ENCODE data around the gene FGL2. TPM values are rescaled to one million over a fixed set of nuclear protein-coding genes. Genes with fewer than 3 reads are reported as not detected.
A peak's percentile ranks its signal among the peaks of the same experiment; 100 is the strongest.
"Not testable (repeated sequence)": the region's sequence is repeated elsewhere in the genome, so short reads cannot be mapped to it uniquely, and the experiment has no call there.

Gene FGL2
- polyA plus RNA-seq, 10 donors, result 12.6 to 52.2 (median 30.7) TPM

DNA sequence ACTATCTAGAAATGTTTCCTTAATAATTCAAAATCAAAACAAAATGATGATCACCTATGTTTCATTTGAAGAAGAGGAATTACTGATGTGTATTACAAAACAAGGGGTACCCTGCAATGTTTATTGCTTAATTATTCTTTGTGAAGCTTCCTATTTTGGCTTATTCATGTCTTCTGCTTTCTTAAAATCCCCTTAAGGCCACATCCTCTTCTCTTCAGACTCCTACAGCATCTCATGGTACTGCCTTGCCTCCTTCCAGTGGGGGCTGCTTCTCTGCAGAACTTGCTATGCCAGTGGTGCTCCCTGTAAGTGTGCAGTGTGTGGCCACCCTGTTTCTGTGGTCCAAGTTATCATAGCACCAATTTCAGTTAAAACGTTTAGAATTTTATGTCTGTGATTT lies 42.2 kb downstream of the FGL2 start:
- no peak for DNase-seq

GRCh38 chr7:77157034-77157433 lies 42.6 kb downstream of the FGL2 start:
- DNase-seq, result not testable (repeated sequence)

DNA sequence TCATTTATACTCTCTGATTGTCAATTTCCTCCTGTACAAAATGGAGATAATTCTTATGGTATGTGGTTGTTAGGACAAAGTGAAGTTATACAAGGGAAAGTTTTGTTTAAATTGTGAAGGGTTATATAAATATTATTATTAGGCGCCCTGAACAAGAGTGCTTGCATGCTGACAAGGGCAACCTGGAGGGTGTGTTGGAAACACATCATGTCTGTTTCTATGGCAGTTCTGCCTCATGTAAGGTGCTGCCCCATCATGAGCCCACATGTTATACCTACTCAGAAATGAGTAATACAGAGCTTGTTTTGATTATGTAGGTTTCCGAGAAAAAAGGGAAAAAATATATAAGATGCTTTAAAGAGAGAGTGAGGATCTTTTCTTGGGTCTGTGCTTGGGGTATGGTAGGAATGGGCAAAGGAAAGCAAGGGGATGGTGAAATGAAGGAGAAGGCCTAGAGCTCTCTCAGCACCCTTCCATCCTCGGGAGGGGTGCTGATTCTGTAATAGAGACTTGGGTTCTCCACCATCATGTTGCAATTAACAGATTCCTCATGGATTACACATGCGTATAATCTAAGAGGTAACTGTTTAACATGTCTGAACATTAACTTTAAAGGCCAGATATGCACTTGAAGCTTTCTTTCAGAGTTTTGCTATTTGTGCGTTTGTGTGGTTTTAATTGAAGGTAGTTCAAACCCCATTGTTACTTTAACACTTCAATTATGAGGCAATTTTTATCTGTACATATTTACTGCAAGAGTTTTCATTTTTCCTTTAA lies 43.8 kb downstream of the FGL2 start:
- not testable (repeated sequence) for DNase-seq

- peak in 1 of 3 donors; percentile 25 for DNase-seq
These were observed 44.6 kb downstream of the FGL2 start for GRCh38 chr7:77154917-77155464.

DNA sequence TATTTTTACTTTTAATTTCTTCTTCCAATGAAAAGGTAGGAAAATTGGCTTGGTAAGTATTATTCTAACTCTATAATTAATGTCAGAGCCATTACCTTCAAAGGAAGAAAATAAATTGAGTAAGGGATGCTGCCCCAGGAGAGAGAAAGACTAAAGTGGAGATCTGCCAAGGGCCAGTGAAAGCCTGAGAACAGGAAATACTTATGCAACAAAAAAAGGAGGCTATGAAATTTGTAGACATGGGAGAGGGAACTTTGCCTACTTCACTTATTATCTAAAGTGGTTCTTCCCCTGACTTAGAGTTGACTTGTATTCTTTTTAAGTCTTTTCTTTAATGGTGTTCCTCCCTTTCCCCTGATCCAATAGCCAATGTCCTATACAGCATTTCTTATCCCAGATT lies 47.4 kb downstream of the FGL2 start:
- peak in 2 of 3 donors; percentile 8 to 11 for DNase-seq

Other genes starting within 250 kb of the FGL2 start
- gene SPDYE17, start 167.5 kb downstream of the FGL2 start, polyA plus RNA-seq (ENCODE audit: insufficient read length in 10 of 10), result not detected
- under 1 TPM in 8 of 10 donors, not detected in 2; 0.20 to 0.52 (median 0.34) TPM for gene SPDYE18, start 137.3 kb downstream of the FGL2 start, polyA plus RNA-seq (ENCODE audit: insufficient read length in 10 of 10)
- 10 to 100 TPM in 6 of 10 donors, 1 to 10 TPM in 4; 4.9 to 24.2 (median 10.6) TPM for gene CCDC146, start 77.2 kb downstream of the FGL2 start, polyA plus RNA-seq (ENCODE audit: insufficient read length in 10 of 10)
- 1 to 10 TPM; 2.9 to 7.5 (median 4.3) TPM for gene GSAP, start 216.5 kb upstream of the FGL2 start, polyA plus RNA-seq (ENCODE audit: insufficient read length in 10 of 10)